SK-N-SH (cell line): Measurements from ENCODE around the gene RAP1B. TPM values are rescaled to one million over a fixed set of nuclear protein-coding genes. Genes with fewer than 3 reads are reported as not detected.

Experiments
- CTCF ChIA-PET: fragments of 300-600, 350-600 bp; formaldehyde crosslinking; extraction: SDS; loops from one replicate; lab custom pipeline; 2021; lab: Yijun Ruan, JAX
- POLR2A ChIA-PET: fragments of 350-600 bp; sonication (Branson Sonifier 250); formaldehyde crosslinking; extraction: SDS; loops from one replicate; lab custom pipeline; 2020; ENCODE audit warnings: antibody characterized with exemption, inconsistent platforms; lab: Yijun Ruan, JAX
- DNase-seq: peaks from one replicate; pipeline ENCODE4 v3.0.0; 2012
- H2AFZ ChIP-seq: fragments of 200-600 bp; sonication (generic); 2 replicates; pipeline ENCODE4 v1.8.1; 2016; ENCODE audit warnings: antibody characterized with exemption, mild to moderate bottlenecking, low read depth
- H3F3A ChIP-seq: fragments of 200-600 bp; sonication (generic); replicated peaks from 2 replicates; pipeline ENCODE3; 2016; ENCODE audit warnings: antibody characterized with exemption, mild to moderate bottlenecking; ENCODE audit not compliant: insufficient read depth
- H3K27ac ChIP-seq, 2 experiments: fragments of 200-500 bp in 1 of 2; fragments of 200-600 bp in 1 of 2; sonication (Bioruptor generic) in 1 of 2; sonication (generic), shearing (Covaris generic) in 1 of 2; 2 replicates each; pipeline versions ENCODE4 v1.5.1 to v1.6.1; 2014 to 2016; ENCODE audit warnings: low read depth in 2 of 2, inconsistent platforms in 1 of 2, low read length in 1 of 2, mild to moderate bottlenecking in 1 of 2, mixed read lengths in 1 of 2
- H3K27me3 ChIP-seq: fragments of 200-600 bp; sonication (generic), shearing (Covaris generic); 2 replicates; pipeline ENCODE4 v1.6.1; 2016; ENCODE audit warnings: mixed run types; ENCODE audit not compliant: insufficient read depth
- H3K36me3 ChIP-seq, 2 experiments: fragments of 200-500 bp in 1 of 2; fragments of 200-600 bp in 1 of 2; sonication (Bioruptor generic) in 1 of 2; sonication (generic) in 1 of 2; replicated peaks in 1 of 2; 2 replicates each; pipeline versions ENCODE3 to v1.5.1; 2014 to 2016; ENCODE audit warnings: low read length in 1 of 2, mild to moderate bottlenecking in 1 of 2; ENCODE audit not compliant: insufficient read depth in 2 of 2, control insufficient read depth in 1 of 2
- H3K4me1 ChIP-seq, 2 experiments: fragments of 200-500 bp in 1 of 2; fragments of 200-600 bp in 1 of 2; sonication (Bioruptor generic) in 1 of 2; sonication (generic), shearing (Covaris generic) in 1 of 2; 2 replicates each; pipeline versions ENCODE4 v1.5.1 to v1.6.1; 2014 to 2016; ENCODE audit warnings: low read depth in 1 of 2, low read length in 1 of 2, mixed run types in 1 of 2; ENCODE audit not compliant: insufficient read depth in 2 of 2, control insufficient read depth in 1 of 2
- H3K4me2 ChIP-seq: fragments of 200-600 bp; sonication (generic), shearing (Covaris generic); 2 replicates; pipeline ENCODE4 v1.6.1; 2017; ENCODE audit warnings: mixed run types
- H3K4me3 ChIP-seq, 2 experiments: fragments of 200-500 bp in 1 of 2; fragments of 200-600 bp in 1 of 2; sonication (Bioruptor generic) in 1 of 2; sonication (generic), shearing (Covaris generic) in 1 of 2; 2 replicates each; pipeline versions ENCODE4 v1.5.1 to v1.8.1; 2014 to 2016; ENCODE audit warnings: low read depth in 2 of 2, inconsistent platforms in 1 of 2, low read length in 1 of 2, mild to moderate bottlenecking in 1 of 2, mixed read lengths in 1 of 2, moderate library complexity in 1 of 2
- H3K79me2 ChIP-seq: fragments of 200-600 bp; sonication (generic); 2 replicates; pipeline ENCODE4 v1.8.1; 2017; ENCODE audit warnings: mild to moderate bottlenecking; ENCODE audit not compliant: insufficient read depth
- H3K9ac ChIP-seq: fragments of 200-600 bp; sonication (generic); 2 replicates; pipeline ENCODE4 v1.6.1; 2017; ENCODE audit warnings: mixed run types
- H3K9me2 ChIP-seq: fragments of 200-600 bp; sonication (generic); 2 replicates; pipeline ENCODE4 v1.6.1; 2017; ENCODE audit warnings: mixed run types
- H3K9me3 ChIP-seq: fragments of 200-600 bp; sonication (generic); 2 replicates; pipeline ENCODE4 v1.6.1; 2017; ENCODE audit warnings: mixed run types, mild to moderate bottlenecking, moderate library complexity
- H4K20me1 ChIP-seq: fragments of 200-600 bp; sonication (generic); 2 replicates; pipeline ENCODE4 v1.6.1; 2017; ENCODE audit warnings: mild to moderate bottlenecking, mixed run types; ENCODE audit not compliant: insufficient read depth
- EP300 ChIP-seq, 2 experiments: IDR thresholded peaks; 2 replicates each; pipeline versions ENCODE4 v1.4.0 to v1.6.1; 2012; ENCODE audit warnings: borderline replicate concordance in 1 of 2, low read depth in 1 of 2, low read length in 1 of 2
- EZH2phosphoT487 ChIP-seq: fragments of 200-600 bp; sonication (generic); IDR thresholded peaks from 2 replicates; pipeline ENCODE4 v1.6.1; 2017; ENCODE audit warnings: low read depth, mixed run types, mild to moderate bottlenecking, antibody characterized with exemption, moderate library complexity, borderline replicate concordance
- FOSL2 ChIP-seq: IDR thresholded peaks from 2 replicates; pipeline ENCODE4 v1.4.0; 2012; ENCODE audit warnings: low read depth, mild to moderate bottlenecking, moderate library complexity, borderline replicate concordance
- FOXM1 ChIP-seq: IDR thresholded peaks from 2 replicates; pipeline ENCODE4 v1.4.0; 2012; ENCODE audit warnings: low read depth, mild to moderate bottlenecking
- GATA2 ChIP-seq: sonication (generic); formaldehyde crosslinking; IDR thresholded peaks from 2 replicates; pipeline ENCODE4 v1.5.0; 2020; ENCODE audit warnings: mild to moderate bottlenecking, missing genetic modification reagents
- IRF3 ChIP-seq: fragments of 150-350 bp; IDR thresholded peaks from 2 replicates; pipeline ENCODE4 v1.6.1; 2016; ENCODE audit warnings: mild to moderate bottlenecking, low read depth, low read length
- JUND ChIP-seq: IDR thresholded peaks from 2 replicates; pipeline ENCODE4 v1.4.0; 2012
- MAX ChIP-seq: IDR thresholded peaks from 2 replicates; pipeline ENCODE4 v1.4.0; 2012; ENCODE audit warnings: low read depth
- MXI1 ChIP-seq: IDR thresholded peaks from 2 replicates; pipeline ENCODE4 v1.6.1; 2012; ENCODE audit warnings: mild to moderate bottlenecking, low read depth, low read length, improper control_type of control experiment
- NFIC ChIP-seq: IDR thresholded peaks from 2 replicates; pipeline ENCODE4 v1.4.0; 2012; ENCODE audit warnings: borderline replicate concordance
- POLR2AphosphoS5 ChIP-seq: IDR thresholded peaks from 2 replicates; pipeline ENCODE4 v1.6.1; 2012; ENCODE audit warnings: low read depth, low read length
- REST ChIP-seq: IDR thresholded peaks from 2 replicates; pipeline ENCODE4 v1.6.1; 2012; ENCODE audit warnings: mild to moderate bottlenecking, low read depth, low read length, moderate library complexity
- RXRA ChIP-seq: IDR thresholded peaks from 2 replicates; pipeline ENCODE4 v1.4.0; 2012; ENCODE audit warnings: low read depth, mild to moderate bottlenecking, borderline replicate concordance
- SIN3A ChIP-seq: IDR thresholded peaks from 2 replicates; pipeline ENCODE4 v1.6.1; 2012; ENCODE audit warnings: low read depth, mild to moderate bottlenecking, low read length, moderate library complexity, borderline replicate concordance
- SMC3 ChIP-seq: IDR thresholded peaks from 2 replicates; pipeline ENCODE4 v1.6.1; 2012; ENCODE audit warnings: low read depth, low read length, improper control_type of control experiment
- TCF12 ChIP-seq: IDR thresholded peaks from 2 replicates; pipeline ENCODE4 v1.4.0; 2012
- TEAD4 ChIP-seq: IDR thresholded peaks from 2 replicates; pipeline ENCODE4 v1.4.0; 2012; ENCODE audit warnings: mild to moderate bottlenecking, borderline replicate concordance; ENCODE audit not compliant: insufficient read depth
- USF2 ChIP-seq: fragments of 150-350 bp; IDR thresholded peaks from 2 replicates; pipeline ENCODE4 v1.6.1; 2017; ENCODE audit warnings: antibody characterized with exemption, low read length, low read depth, borderline replicate concordance
- YY1 ChIP-seq: IDR thresholded peaks from 2 replicates; pipeline ENCODE4 v1.4.0; 2012; ENCODE audit warnings: low read depth, mild to moderate bottlenecking
- ZBTB33 ChIP-seq: IDR thresholded peaks from 2 replicates; pipeline ENCODE4 v1.4.0; 2012; ENCODE audit warnings: low read depth, borderline replicate concordance
- polyA plus RNA-seq, 3 experiments: library from polyadenylated mRNA; depleted of rRNA; stranded (reverse); fragments of >200 nt; gene quantifications; 2 replicates each; pipeline ENCODE4 v1.2.3, GENCODE V29; 2012

Gene RAP1B
- polyA plus RNA-seq, 1 of the 3 experiments (the other 2 are of a cell fraction) = 128 TPM

- TF ChIP-seq FOSL2 (no peak), POLR2AphosphoS5 (no peak), ZBTB33 (no peak), JUND (no peak)
Observed at GRCh38 chr12:68631227-68631626, 20.5 kb downstream of the RAP1B start (continued).

GRCh38 chr12:68632486-68632885 is 21.8 kb downstream of the RAP1B start:
- CTCF ChIA-PET = no interaction called here
- no peaks in the 10 kb centered on the region for H3K27me3 ChIP-seq
- POLR2A ChIA-PET = no interaction called here
- no peak for DNase-seq
- no peaks in the 10 kb centered on the region; the same call in 1 of the 2 replicates for H3K9me3 ChIP-seq
- no peak overlapping the region for H3K9ac ChIP-seq
- no peak overlapping the region; the same call in 1 of the 2 replicates for H3K4me2 ChIP-seq
- H3K27ac ChIP-seq = 0 out of 4 replicates have a peak overlapping the region, but pooled peaks of 1 of the 2 experiments have one; percentile 63
- peaks cover 100% of the 10 kb centered on the region for H3K79me2 ChIP-seq
- no peak overlapping the region for H3K4me3 ChIP-seq
- peaks cover 0 to 45% of the 10 kb centered on the region in 2 experiments for H3K36me3 ChIP-seq
- peaks cover 100% of the 10 kb centered on the region for H4K20me1 ChIP-seq
- peaks cover 0 to 23% of the 10 kb centered on the region in 2 experiments; a peak in 1 of 4 replicates for H3K4me1 ChIP-seq
- H3K9me2 ChIP-seq = no peaks in the 10 kb centered on the region
- no peak overlapping the region for H2AFZ ChIP-seq
- peaks cover 46% of the 10 kb centered on the region for H3F3A ChIP-seq
- no peak for TF ChIP-seq IRF3
- no peak for TF ChIP-seq YY1
- TF ChIP-seq ZBTB33 = no peak
- no peak for TF ChIP-seq MAX
- TF ChIP-seq SMC3 = no peak
- no peak for TF ChIP-seq SIN3A
- no peak for TF ChIP-seq MXI1
- TF ChIP-seq REST = no peak
- no peak for TF ChIP-seq RXRA
- no peak for TF ChIP-seq TEAD4
- no peak for TF ChIP-seq POLR2AphosphoS5
- TF ChIP-seq EP300 (IDR thresholded peaks at IDR 0.05; ENCODE audit: borderline replicate concordance in 1 of 2, low read depth in 1 of 2, low read length in 1 of 2) = no peak
- no peak for TF ChIP-seq FOXM1
- TF ChIP-seq TCF12 = no peak
- no peak for TF ChIP-seq USF2
- no peak for TF ChIP-seq NFIC
- TF ChIP-seq GATA2 (CRISPR knock-in tag) = no peak
- TF ChIP-seq EZH2phosphoT487 = no peak
